ENCODE results near the gene APP.

The APP gene

DNA sequence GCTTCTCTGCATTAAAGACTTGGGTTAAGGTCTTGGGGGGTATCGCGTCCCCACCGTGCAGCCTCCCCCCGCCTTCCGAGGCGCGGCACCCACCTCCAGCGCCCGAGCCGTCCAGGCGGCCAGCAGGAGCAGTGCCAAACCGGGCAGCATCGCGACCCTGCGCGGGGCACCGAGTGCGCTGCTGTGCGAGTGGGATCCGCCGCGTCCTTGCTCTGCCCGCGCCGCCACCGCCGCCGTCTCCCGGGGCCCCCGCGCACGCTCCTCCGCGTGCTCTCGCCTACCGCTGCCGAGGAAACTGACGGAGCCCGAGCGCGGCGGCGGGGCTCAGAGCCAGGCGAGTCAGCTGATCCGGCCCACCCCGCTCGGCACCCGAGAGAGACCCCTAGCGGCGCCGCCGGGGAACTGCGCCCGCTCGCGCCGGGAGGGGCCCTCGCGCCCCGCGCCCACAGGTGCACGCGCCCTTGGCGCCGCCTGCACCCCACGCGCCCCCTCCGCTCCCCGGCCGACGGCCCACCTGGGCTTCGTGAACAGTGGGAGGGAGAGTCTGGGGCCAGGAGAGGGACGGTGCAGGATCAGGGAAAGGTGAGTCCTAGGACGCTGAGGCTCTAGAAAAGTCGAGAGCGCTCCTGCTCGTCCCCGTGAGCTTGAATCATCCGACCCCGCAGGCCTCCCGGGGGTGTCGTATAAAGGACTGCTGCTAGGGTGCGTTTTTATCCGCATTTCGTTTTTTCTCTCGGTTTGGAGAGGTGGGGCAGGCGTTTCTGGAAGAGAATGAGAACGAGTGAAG, at the start of gene APP:
Gene APP, minus strand, starts transcription at position 300 of the 787 bp plus-strand sequence. Its CDS starts 150 bp downstream, at position 150.
- Mint-ChIP-seq H3K4me3 (peak within 1 kb of the TSS; percentile 94), H3K9me3 (no peaks in the 10 kb centered on the region), H3K27ac (peak within 1 kb of the TSS; percentile 70), H3K27me3 (peaks cover 8% of the 10 kb centered on the region), H3K36me3 (no peaks in the 10 kb centered on the region), H3K4me1 (peaks cover 9% of the 10 kb centered on the region)
- peak; percentile 79 for ATAC-seq (ENCODE audit: low read depth)
- DNase-seq (ENCODE audit: low spot score in 2 of 2), result peak; percentile 95 to 99

DNA sequence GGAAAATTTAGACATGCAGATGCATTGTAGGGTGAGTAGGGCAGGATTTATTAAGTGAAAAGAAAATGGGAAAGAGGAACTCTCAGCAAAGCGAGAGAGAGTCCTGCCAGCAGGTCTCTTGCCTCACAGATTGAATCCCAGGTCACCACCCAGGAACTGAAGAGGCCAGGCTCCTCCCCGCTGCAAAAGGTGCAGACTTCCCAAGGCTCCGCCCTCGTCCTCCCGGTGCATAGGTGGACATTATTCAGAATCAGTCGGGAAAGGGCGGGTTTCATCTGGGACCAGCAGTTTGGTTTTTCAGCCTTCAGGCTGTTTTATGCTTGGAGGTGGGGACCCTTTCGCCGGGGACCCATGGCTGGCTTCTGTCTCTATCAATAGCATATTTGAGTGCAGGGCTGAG, 41.6 kb upstream of the APP start:
- H3K36me3 Mint-ChIP-seq, result no peaks in the 10 kb centered on the region
- peaks cover 2% of the 10 kb centered on the region for H3K9me3 Mint-ChIP-seq
- H3K27me3 Mint-ChIP-seq, result peaks cover 2% of the 10 kb centered on the region
- no peak for ATAC-seq (ENCODE audit: low read depth)
- H3K27ac Mint-ChIP-seq, result no peak overlapping the region
- no peak for DNase-seq (ENCODE audit: low spot score in 2 of 2)
- H3K4me3 Mint-ChIP-seq, result no peak overlapping the region
- no peaks in the 10 kb centered on the region for H3K4me1 Mint-ChIP-seq

DNA sequence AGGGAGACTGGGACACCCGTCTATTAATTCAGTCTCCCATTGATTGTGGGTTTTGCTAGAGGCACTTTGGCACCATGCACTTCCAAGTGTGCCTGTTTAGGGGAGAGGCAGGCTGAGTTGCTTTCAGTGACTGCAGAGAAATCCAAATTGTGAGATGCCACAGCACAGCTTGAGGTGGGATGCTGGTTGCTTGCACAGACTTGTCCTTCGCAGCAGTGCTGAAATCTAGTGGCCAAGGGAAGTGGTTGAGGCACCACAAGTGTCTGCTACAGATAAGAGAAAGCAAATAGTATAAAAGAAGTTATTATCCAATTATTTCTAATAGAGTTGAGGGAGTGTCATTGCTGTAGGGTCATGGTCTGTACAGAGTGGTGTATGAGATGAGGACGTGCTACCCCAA, 40.0 kb upstream of the APP start:
- H3K27me3 Mint-ChIP-seq, result peaks cover 3% of the 10 kb centered on the region
- DNase-seq (ENCODE audit: low spot score in 2 of 2) (no peak), ATAC-seq (ENCODE audit: low read depth) (no peak)
- H3K27ac Mint-ChIP-seq, result no peak overlapping the region
- no peak overlapping the region for H3K4me3 Mint-ChIP-seq
- no peaks in the 10 kb centered on the region for H3K9me3 Mint-ChIP-seq
- no peaks in the 10 kb centered on the region for H3K4me1 Mint-ChIP-seq
- H3K36me3 Mint-ChIP-seq, result no peaks in the 10 kb centered on the region

DNA sequence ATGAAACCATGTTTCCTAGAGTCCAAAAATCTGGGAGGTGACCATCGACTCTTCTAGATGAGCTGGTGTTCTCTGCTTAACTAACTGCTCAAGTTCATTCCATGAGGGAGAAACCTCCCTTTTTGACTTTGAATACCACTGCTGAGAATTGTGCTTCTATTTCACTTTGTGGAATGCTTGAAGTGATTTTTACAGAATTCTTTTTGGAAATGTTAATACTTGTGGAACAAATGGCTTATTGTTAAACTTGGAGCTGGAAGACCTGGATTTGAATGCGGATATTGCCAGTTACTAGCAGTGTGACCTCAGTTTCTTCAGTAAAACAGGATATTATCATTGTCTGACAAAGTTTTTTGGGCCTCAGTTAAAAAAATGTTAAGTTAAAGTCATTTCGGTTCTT, 36.5 kb upstream of the APP start:
- H3K27me3 Mint-ChIP-seq, result peaks cover 5% of the 10 kb centered on the region
- H3K36me3 Mint-ChIP-seq, result no peaks in the 10 kb centered on the region
- H3K9me3 Mint-ChIP-seq, result no peaks in the 10 kb centered on the region
- no peak for ATAC-seq (ENCODE audit: low read depth)
- DNase-seq (ENCODE audit: low spot score in 2 of 2), result no peak
- H3K27ac Mint-ChIP-seq, result no peak overlapping the region
- H3K4me1 Mint-ChIP-seq, result no peaks in the 10 kb centered on the region
- H3K4me3 Mint-ChIP-seq, result no peak overlapping the region

DNA sequence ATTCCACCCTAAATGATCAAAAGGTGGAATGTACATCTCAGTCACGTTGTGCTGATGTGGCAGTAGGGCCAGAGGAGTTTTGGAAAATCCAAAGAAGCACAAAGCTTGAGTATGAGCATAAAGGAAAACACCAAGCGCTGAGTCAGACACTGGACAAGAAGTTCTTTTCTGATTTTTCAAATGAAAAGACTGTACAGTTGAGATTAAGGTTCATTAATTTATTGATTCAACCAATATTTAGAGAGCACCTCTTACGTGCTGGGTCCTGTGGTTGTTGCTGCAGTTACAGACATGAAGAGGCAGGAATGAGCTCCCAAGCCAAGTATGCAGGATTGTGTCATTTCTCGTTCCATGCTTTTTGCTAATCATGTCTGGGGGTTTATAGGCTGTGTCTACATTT, 28.9 kb upstream of the APP start:
- no peaks in the 10 kb centered on the region for H3K36me3 Mint-ChIP-seq
- DNase-seq (ENCODE audit: low spot score in 2 of 2) (no peak), ATAC-seq (ENCODE audit: low read depth) (no peak)
- peaks cover 3% of the 10 kb centered on the region for H3K4me1 Mint-ChIP-seq
- H3K27me3 Mint-ChIP-seq, result no peaks in the 10 kb centered on the region
- no peak overlapping the region for H3K27ac Mint-ChIP-seq
- no peak overlapping the region for H3K4me3 Mint-ChIP-seq
- H3K9me3 Mint-ChIP-seq, result no peaks in the 10 kb centered on the region

DNA sequence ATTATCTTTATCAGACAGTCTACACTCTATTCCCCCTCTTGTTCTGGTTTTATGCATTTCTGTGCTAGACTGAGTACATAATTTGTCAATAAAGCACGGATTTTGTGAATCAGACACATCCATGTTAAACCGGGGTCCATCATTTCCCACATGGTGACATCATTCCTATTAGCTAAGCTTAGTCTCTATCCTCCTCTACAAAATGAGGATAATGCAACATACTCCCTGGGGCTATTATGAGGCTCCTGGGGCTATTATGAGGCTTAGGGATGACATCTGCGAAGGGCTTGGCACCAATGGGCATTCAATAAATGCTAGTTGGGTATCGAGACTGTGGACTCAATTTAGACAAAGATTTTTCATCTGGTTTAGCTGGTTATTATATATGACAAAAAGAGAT, 25.1 kb upstream of the APP start:
- H3K9me3 Mint-ChIP-seq, result no peaks in the 10 kb centered on the region
- H3K4me3 Mint-ChIP-seq, result no peak overlapping the region
- DNase-seq (ENCODE audit: low spot score in 2 of 2) (no peak), ATAC-seq (ENCODE audit: low read depth) (no peak)
- peaks cover 2% of the 10 kb centered on the region for H3K27me3 Mint-ChIP-seq
- peaks cover 3% of the 10 kb centered on the region for H3K4me1 Mint-ChIP-seq
- no peak overlapping the region for H3K27ac Mint-ChIP-seq
- H3K36me3 Mint-ChIP-seq, result peaks cover 2% of the 10 kb centered on the region

DNA sequence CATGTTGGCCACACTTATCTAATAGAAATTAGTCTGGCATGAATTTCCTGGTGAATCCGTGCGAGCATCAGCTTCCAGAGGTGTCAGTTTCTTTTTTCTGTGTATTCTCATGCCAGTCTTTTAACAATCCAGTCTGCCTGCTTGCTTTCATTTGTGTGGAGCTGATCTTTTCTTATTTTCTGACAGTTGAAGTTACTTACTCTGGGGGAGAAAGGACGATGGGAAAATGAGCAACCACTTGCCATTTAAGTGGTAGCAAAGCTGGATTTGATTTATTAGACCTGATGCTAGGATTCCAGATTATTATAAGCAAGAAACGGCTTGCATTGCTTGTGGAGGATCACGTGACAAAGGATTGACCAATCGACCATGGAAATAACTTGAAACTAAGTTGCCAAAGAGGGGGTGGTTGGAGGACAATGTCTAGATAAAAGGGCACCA, 24.3 kb upstream of the APP start:
- no peak for DNase-seq (ENCODE audit: low spot score in 2 of 2)
- no peak for ATAC-seq (ENCODE audit: low read depth)
- Mint-ChIP-seq H3K36me3 (peaks cover 2% of the 10 kb centered on the region), H3K4me3 (no peak overlapping the region), H3K27me3 (peaks cover 2% of the 10 kb centered on the region), H3K27ac (no peak overlapping the region), H3K4me1 (peaks cover 3% of the 10 kb centered on the region), H3K9me3 (no peaks in the 10 kb centered on the region)

DNA sequence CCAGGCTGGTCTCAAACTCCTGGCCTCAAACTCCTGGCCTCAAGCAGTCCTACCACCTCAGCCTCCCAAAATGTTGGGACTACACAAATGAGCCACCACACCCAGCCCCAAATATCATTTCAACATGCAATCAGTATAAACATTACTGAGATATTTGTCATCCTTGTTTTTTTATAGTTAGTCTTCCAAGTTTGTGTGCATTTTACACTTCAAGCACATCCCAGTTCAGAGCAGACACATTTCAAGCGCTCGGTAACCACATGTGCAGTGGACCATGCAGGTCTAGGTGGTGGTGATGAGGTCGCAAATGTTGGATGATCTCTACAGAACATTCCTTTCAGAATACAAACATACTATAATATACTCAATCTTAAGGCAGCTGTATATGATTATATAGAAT, 23.8 kb upstream of the APP start:
- Mint-ChIP-seq H3K36me3 (peaks cover 2% of the 10 kb centered on the region), H3K4me1 (peaks cover 3% of the 10 kb centered on the region), H3K4me3 (no peak overlapping the region), H3K27me3 (peaks cover 2% of the 10 kb centered on the region), H3K9me3 (no peaks in the 10 kb centered on the region), H3K27ac (no peak overlapping the region)
- DNase-seq (ENCODE audit: low spot score in 2 of 2), result no peak
- ATAC-seq (ENCODE audit: low read depth), result no peak

DNA sequence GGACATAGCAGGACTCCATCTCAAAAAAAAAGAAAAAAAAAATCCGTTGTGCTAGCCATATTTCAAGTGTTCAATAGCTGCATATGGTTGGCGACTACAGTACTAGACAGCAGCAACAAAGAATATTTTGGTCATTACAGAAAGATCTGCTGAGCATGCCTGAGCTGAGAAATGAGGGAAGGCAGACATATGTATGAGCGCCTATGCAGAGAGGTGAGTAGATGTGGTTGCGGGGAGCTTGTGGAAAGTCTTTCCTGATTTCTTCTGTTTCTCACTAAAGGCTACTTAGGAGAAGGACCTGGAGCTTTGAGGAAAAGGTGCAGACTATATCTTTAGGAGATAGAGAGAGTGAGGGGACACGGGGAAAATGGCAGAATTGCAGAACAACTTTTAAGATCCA, 21.0 kb upstream of the APP start:
- Mint-ChIP-seq H3K9me3 (no peaks in the 10 kb centered on the region), H3K27ac (no peak overlapping the region), H3K4me3 (no peak overlapping the region), H3K27me3 (peaks cover 5% of the 10 kb centered on the region), H3K36me3 (peaks cover 2% of the 10 kb centered on the region), H3K4me1 (peaks cover 3% of the 10 kb centered on the region)
- ATAC-seq (ENCODE audit: low read depth) (no peak), DNase-seq (ENCODE audit: low spot score in 2 of 2) (no peak)

DNA sequence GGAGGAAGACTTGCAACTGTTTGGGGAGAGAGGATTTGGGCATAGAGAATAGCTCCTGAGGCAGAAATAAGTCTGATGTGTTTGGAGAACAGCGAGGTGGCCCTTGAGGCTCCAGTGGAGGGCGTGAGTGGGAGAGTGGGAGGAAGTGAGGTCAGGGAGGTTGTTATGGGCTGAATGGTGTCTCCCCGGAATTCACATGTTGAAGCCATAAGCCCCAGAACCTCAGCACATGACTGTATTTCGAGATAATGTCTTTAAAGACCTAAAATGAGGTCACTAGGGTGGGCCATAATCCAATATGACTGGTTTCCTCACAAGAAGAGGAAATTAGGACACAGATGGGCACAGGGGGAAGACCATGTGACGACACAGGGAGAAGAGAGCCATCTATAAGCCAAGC, 17.9 kb upstream of the APP start:
- Mint-ChIP-seq H3K9me3 (peaks cover 8% of the 10 kb centered on the region), H3K4me3 (no peak overlapping the region), H3K27ac (no peak overlapping the region), H3K27me3 (peaks cover 5% of the 10 kb centered on the region), H3K36me3 (peaks cover 2% of the 10 kb centered on the region), H3K4me1 (no peaks in the 10 kb centered on the region)
- DNase-seq (ENCODE audit: low spot score in 2 of 2), result no peak
- no peak for ATAC-seq (ENCODE audit: low read depth)

DNA sequence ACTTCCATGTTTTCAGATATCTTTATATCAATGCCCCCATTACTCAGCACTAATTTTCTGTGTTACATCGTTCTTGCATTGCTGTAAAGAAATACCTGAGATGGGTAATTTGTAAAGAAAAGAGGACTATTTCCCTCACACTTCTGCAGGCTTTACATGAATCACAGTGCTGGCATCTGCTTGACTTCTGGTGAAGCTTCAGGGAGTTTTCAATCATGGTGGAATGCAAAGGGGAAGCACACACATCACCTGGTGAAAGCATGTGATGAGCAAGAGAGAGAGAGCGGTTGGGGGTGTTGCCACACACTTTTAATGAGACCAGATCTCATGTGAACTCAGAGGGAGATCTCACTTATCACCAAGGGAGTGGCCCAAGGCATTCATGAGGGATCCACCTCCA, 14.9 kb upstream of the APP start:
- H3K36me3 Mint-ChIP-seq, result no peaks in the 10 kb centered on the region
- peaks cover 4% of the 10 kb centered on the region for H3K27me3 Mint-ChIP-seq
- H3K4me1 Mint-ChIP-seq, result no peaks in the 10 kb centered on the region
- H3K9me3 Mint-ChIP-seq, result peaks cover 9% of the 10 kb centered on the region
- DNase-seq (ENCODE audit: low spot score in 2 of 2) (no peak), ATAC-seq (ENCODE audit: low read depth) (no peak)
- H3K27ac Mint-ChIP-seq, result no peak overlapping the region
- H3K4me3 Mint-ChIP-seq, result no peak overlapping the region

DNA sequence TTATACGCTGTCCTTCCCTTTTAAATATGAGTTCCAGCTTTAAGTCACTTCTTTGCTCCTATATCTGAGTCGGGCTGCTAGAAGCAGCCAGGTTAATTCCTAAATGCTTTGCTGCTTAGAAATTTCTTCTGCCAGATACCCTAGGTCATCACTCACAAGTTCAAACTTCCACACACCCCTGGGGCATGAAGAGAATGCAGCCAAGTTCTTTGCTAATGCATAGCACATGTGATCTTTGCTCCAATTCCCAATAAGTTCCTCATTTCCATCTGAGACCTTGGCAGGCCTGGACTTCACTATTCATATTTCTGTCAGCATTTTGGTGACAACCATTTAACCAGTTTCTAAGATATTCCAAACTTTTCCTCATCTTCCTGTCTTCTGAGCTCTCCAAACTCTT, 14.5 kb upstream of the APP start:
- DNase-seq (ENCODE audit: low spot score in 2 of 2), result no peak
- Mint-ChIP-seq H3K27me3 (peaks cover 4% of the 10 kb centered on the region), H3K36me3 (no peaks in the 10 kb centered on the region), H3K27ac (no peak overlapping the region), H3K9me3 (peaks cover 9% of the 10 kb centered on the region), H3K4me3 (no peak overlapping the region), H3K4me1 (no peaks in the 10 kb centered on the region)
- no peak for ATAC-seq (ENCODE audit: low read depth)

DNA sequence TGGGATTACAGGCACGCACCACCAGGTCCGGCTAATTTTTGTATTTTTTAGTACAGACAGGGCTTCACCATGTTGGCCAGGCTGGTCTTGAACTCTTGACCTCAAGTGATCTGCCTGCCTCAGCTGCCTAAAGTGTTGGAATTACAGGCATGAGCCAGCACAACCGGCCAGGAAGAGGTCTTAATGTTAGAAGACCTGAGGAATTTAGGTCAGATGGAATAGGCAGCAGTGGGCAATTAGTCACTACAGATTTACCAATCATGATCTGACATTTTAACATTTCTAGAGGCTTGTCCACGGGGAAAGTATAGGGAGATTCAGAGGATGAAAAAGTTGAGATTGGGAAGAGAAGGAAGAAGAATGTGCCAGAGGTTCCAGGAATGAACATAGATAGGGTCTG, 8.9 kb upstream of the APP start:
- Mint-ChIP-seq H3K9me3 (peaks cover 5% of the 10 kb centered on the region), H3K36me3 (no peaks in the 10 kb centered on the region), H3K27ac (no peak overlapping the region), H3K27me3 (peaks cover 10% of the 10 kb centered on the region), H3K4me3 (no peak overlapping the region), H3K4me1 (peaks cover 4% of the 10 kb centered on the region)
- DNase-seq (ENCODE audit: low spot score in 2 of 2), result no peak
- ATAC-seq (ENCODE audit: low read depth), result no peak

DNA sequence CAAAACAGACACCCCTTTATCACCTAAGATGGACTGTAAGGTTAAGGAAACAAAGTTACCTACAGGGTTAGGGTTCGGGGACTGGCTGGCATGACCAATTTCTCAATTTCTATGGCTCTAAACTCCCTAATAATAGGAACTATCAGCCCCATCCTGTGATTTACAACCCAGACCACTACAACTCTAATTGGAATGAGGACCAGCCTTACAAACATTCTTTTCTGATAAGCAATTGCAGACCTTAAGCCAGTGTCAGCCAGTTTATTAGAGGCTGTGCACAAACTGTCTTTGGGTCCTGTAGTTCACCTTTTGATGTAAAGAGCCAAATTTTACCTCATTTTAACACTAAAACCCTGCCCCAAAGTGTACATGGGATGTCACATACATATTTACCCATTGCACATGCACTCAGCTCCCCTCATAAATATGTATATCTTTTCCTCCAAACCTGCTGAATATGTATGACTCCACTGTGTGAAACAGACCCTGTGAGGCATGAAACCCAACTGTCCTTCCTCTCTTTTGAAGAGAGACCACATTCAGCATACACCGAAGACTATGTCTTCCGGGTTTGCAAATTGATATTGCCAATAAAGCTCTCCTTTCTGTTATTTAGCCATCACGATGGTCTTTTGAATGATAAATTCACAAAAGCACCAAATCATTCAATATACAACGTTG, 7.3 kb upstream of the APP start:
- no peaks in the 10 kb centered on the region for H3K36me3 Mint-ChIP-seq
- H3K4me1 Mint-ChIP-seq, result peaks cover 4% of the 10 kb centered on the region
- H3K4me3 Mint-ChIP-seq, result no peak overlapping the region
- H3K27ac Mint-ChIP-seq, result no peak overlapping the region
- DNase-seq (ENCODE audit: low spot score in 2 of 2) (no peak), ATAC-seq (ENCODE audit: low read depth) (peak; percentile 69)
- peaks cover 12% of the 10 kb centered on the region for H3K27me3 Mint-ChIP-seq
- H3K9me3 Mint-ChIP-seq, result no peaks in the 10 kb centered on the region

DNA sequence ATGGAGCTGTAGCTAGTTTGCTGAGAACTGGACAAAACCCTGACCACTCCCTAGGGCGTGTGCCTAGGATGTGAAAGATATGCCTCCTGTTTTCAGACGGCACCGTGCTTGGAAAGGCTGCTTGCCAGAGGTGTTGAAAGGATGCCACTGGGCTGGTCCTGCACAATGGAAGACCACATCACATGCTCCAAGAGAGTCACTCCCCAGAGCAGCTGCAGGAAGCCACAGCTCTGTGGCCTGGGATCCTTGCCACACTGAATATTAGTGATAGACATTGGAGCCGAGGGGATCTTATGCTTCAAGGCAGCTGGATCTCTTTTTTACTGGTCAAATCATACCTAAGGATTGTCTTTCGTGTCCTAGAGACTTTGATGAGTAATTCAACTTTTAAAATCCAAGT, 6.6 kb upstream of the APP start:
- ATAC-seq (ENCODE audit: low read depth), result no peak
- H3K4me3 Mint-ChIP-seq, result no peak overlapping the region
- H3K27ac Mint-ChIP-seq, result no peak overlapping the region
- no peak for DNase-seq (ENCODE audit: low spot score in 2 of 2)
- no peaks in the 10 kb centered on the region for H3K9me3 Mint-ChIP-seq
- peaks cover 12% of the 10 kb centered on the region for H3K27me3 Mint-ChIP-seq
- peaks cover 4% of the 10 kb centered on the region for H3K4me1 Mint-ChIP-seq
- no peaks in the 10 kb centered on the region for H3K36me3 Mint-ChIP-seq
